ENCODE data around the gene CREBBP. TPM values are rescaled to one million over a fixed set of nuclear protein-coding genes. Genes with fewer than 3 reads are reported as not detected.

The CREBBP gene
- total and polyA plus RNA-seq, 7 donors, result 7.1 to 54.9 (median 44.1) TPM

GRCh38 chr16:3797904-3798811 is 82.4 kb downstream of the CREBBP start:
- no peak for TF ChIP-seq CTCF (IDR thresholded peaks at IDR 0.05)
- Histone ChIP-seq H3K36me3 (ENCODE audit: insufficient read depth in 1 of 2, low read depth in 1 of 2) (peaks cover 0 to under 1% of the 10 kb centered on the region in 2 donors), H3K27me3 (ENCODE audit: insufficient read depth in 3 of 3, low read length in 2 of 3) (no peaks in the 10 kb centered on the region), H3K27ac (no peak overlapping the region), H3K9me3 (no peaks in the 10 kb centered on the region), H3K4me3 (no peak overlapping the region), H3K4me1 (peaks cover 57% of the 10 kb centered on the region)
- ATAC-seq (no peak), DNase-seq (no peak)
- intact Hi-C loops (cut with DNase I), result loop anchor here in 1 of 2 donors (5.0 kb wide), 1 partner anchor 79 kb away; no protein-coding TSS in a partner anchor
- 37 to 56% (median 37%) methylated on average over 10 of the region's 10 CpGs for WGBS, 3 donors

DNA sequence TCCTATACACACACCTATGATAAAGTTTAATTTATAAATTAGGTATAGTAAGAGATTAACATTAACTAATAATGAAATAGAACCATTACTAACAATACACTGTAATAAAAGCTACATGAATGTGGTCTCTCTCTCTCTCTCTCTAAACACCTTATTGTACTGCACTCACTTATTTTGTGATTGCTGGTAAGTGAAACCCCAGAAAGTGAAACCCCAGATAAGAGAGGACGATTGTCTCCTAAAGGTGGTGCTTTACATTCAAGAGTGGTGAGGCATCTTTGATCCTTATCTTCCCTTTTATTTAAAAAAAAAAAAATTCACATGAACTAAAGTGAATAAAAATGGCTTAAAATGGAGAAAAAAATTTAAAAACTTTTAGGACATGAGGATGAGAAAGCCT is 83.0 kb downstream of the CREBBP start:
- no peak for TF ChIP-seq CTCF (IDR thresholded peaks at IDR 0.05)
- intact Hi-C loops (cut with DNase I), result loop anchor here in 1 of 2 donors (5.0 kb wide), 1 partner anchor 80 kb away; no protein-coding TSS in a partner anchor
- H3K9me3 ChIP-seq, result no peaks in the 10 kb centered on the region
- WGBS, 3 donors, result 33 to 61% (median 43%) methylated on average over 1 of the region's 1 CpG
- peaks cover 0 to 7% of the 10 kb centered on the region in 2 donors for H3K36me3 ChIP-seq (ENCODE audit: insufficient read depth in 1 of 2, low read depth in 1 of 2)
- no peak overlapping the region for H3K27ac ChIP-seq
- H3K4me3 ChIP-seq, result no peak overlapping the region
- H3K27me3 ChIP-seq (ENCODE audit: insufficient read depth in 3 of 3, low read length in 2 of 3), result no peaks in the 10 kb centered on the region
- DNase-seq (no peak), ATAC-seq (no peak)
- peaks cover 64% of the 10 kb centered on the region for H3K4me1 ChIP-seq

DNA sequence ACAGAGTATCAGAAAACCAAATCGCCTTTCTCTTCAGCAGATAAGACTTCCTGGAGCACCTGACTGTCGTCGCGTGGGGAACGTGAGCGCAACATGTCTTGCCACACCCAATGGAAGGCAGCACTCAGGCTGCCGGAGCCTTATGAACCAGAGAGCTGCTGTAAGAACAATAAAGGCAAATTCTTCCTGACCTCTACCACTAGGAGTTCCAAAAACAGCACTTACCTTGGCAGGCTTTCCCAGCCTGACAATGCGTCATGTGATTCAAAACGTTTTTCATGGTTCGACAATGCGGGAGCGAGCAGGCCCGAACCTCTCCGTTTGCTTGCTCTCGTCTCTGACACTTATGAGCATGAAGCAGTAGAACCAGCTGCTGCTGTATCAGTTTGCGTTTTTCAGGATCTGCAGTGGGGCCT is 87.3 kb downstream of the CREBBP start:
- intact Hi-C loops (cut with DNase I), result no loop called here
- TF ChIP-seq CTCF (IDR thresholded peaks at IDR 0.05), result peak; percentile 26
- ATAC-seq, result peak; percentile 83 to 91 (median 86)

GRCh38 chr16:3792472-3793012 is 88.0 kb downstream of the CREBBP start:
- TF ChIP-seq CTCF (IDR thresholded peaks at IDR 0.05), result no peak
- H3K27ac ChIP-seq, result peak overlapping the region; percentile 56
- peaks cover 43% of the 10 kb centered on the region for H3K4me1 ChIP-seq
- H3K9me3 ChIP-seq, result no peaks in the 10 kb centered on the region
- H3K27me3 ChIP-seq (ENCODE audit: insufficient read depth in 3 of 3, low read length in 2 of 3), result no peaks in the 10 kb centered on the region
- ATAC-seq, result peak in 3 of 4 donors; percentile 6 to 17 (median 12)
- no peak for DNase-seq
- WGBS, 3 donors, result 77 to 89% (median 81%) methylated on average over 12 of the region's 12 CpGs
- intact Hi-C loops (cut with DNase I), result no loop called here
- H3K4me3 ChIP-seq, result no peak overlapping the region
- peaks cover 0 to 46% of the 10 kb centered on the region in 2 donors for H3K36me3 ChIP-seq (ENCODE audit: insufficient read depth in 1 of 2, low read depth in 1 of 2)

More for the DNA sequence above, 87.3 kb downstream of the CREBBP start:
- H3K27ac ChIP-seq, result peak overlapping the region; percentile 56
- H3K36me3 ChIP-seq (ENCODE audit: insufficient read depth in 1 of 2, low read depth in 1 of 2), result peaks cover 0 to 41% of the 10 kb centered on the region in 2 donors
- no peaks in the 10 kb centered on the region for H3K9me3 ChIP-seq
- peak; percentile 40 to 69 for DNase-seq
- no peak overlapping the region for H3K4me3 ChIP-seq
- no peaks in the 10 kb centered on the region for H3K27me3 ChIP-seq (ENCODE audit: insufficient read depth in 3 of 3, low read length in 2 of 3)
- H3K4me1 ChIP-seq, result peaks cover 48% of the 10 kb centered on the region
- 24 to 39% (median 27%) methylated on average over 16 of the region's 16 CpGs for WGBS, 3 donors

All from psoas muscle (tissue), 8 donors.